Measurements from ENCODE around the gene CTBP1. TPM values are rescaled to one million over a fixed set of nuclear protein-coding genes. Genes with fewer than 3 reads are reported as not detected.

CTBP1 gene
- total RNA-seq, 1 experiment from 2014 or later: 136 TPM

GRCh38 chr4:1240721-1241465 lies 8.0 kb downstream of the CTBP1 start:
- H3K9me3 ChIP-seq (ENCODE audit: control insufficient read depth, low read depth, low read length): no peaks in the 10 kb centered on the region
- H2BK12ac ChIP-seq (ENCODE audit: insufficient read length, low read depth, low read length): no peak overlapping the region
- H3K27me3 ChIP-seq (ENCODE audit: insufficient read depth, low read length): no peaks in the 10 kb centered on the region
- H3K79me1 ChIP-seq (ENCODE audit: insufficient read depth, low read depth, low read length, poor library complexity, severe bottlenecking): peaks cover 8% of the 10 kb centered on the region
- H3K9me3 Mint-ChIP-seq: no peaks in the 10 kb centered on the region
- H3K4me1 Mint-ChIP-seq: peaks cover 2% of the 10 kb centered on the region in 2 experiments; a peak in 2 of 4 replicates
- H3T11ph ChIP-seq (ENCODE audit: low read length): no peak overlapping the region
- TF ChIP-seq CTCF (conservative IDR thresholded peaks at IDR 0.05): no peak
- no peak overlapping the region for H2BK20ac ChIP-seq (ENCODE audit: low read depth, low read length, poor library complexity, severe bottlenecking)
- 0 out of 7 replicates have a peak overlapping the region, but pooled peaks of 1 of the 3 experiments have one; percentile 64 for H3K27ac Mint-ChIP-seq
- H4K20me1 ChIP-seq (ENCODE audit: control insufficient read depth, insufficient read depth, insufficient read length): peaks cover 5% of the 10 kb centered on the region
- no peak overlapping the region for H2BK5ac ChIP-seq (ENCODE audit: insufficient read length, low read length)
- DNase-seq: no peak
- H3K4me1 ChIP-seq (ENCODE audit: insufficient read depth, low read length): no peaks in the 10 kb centered on the region
- no peak overlapping the region for H3K4me2 ChIP-seq (ENCODE audit: insufficient read depth, insufficient read length, low read length)
- peaks cover 16 to 34% (median 31%) of the 10 kb centered on the region in 3 experiments; a peak in 6 of 7 replicates for H3K36me3 Mint-ChIP-seq (ENCODE audit: insufficient read depth in 1 of 3, low read depth in 3 of 3)
- no peak overlapping the region for H3K4ac ChIP-seq (ENCODE audit: low read depth, low read length)
- no peak overlapping the region for H3K56ac ChIP-seq (ENCODE audit: insufficient read length, low read depth, low read length)
- peaks cover 34% of the 10 kb centered on the region; the same call in 1 of the 2 replicates for H3K79me2 ChIP-seq (ENCODE audit: insufficient read depth, low read length)
- no peaks in the 10 kb centered on the region for H3K23me2 ChIP-seq (ENCODE audit: insufficient read length, low read depth, low read length, poor library complexity, severe bottlenecking)
- H4K91ac ChIP-seq (ENCODE audit: insufficient read length, low read depth, low read length): no peak overlapping the region
- no peak overlapping the region for H3K9ac ChIP-seq (ENCODE audit: extremely low read depth, insufficient read length, low read length)
- WGBS (ENCODE audit: extremely low coverage, insufficient read length, low lambda C conversion rate): no CpG with 5 or more reads among the region's 37 CpGs
- H3K27ac ChIP-seq (ENCODE audit: insufficient read length, low read depth, low read length): no peak overlapping the region
- no peak overlapping the region for H3K18ac ChIP-seq (ENCODE audit: insufficient read length, low read depth, low read length)
- no peaks in the 10 kb centered on the region for H3K27me3 Mint-ChIP-seq (ENCODE audit: low read depth)
- H2AFZ ChIP-seq (ENCODE audit: low read length): no peak overlapping the region
- H3K14ac ChIP-seq (ENCODE audit: insufficient read depth, low read length): no peak overlapping the region
- no peak overlapping the region for H4K5ac ChIP-seq (ENCODE audit: insufficient read length, low read depth, low read length)
- H3K23ac ChIP-seq (ENCODE audit: insufficient read length, low read depth, low read length): no peak overlapping the region
- H2BK120ac ChIP-seq (ENCODE audit: low read depth, low read length, poor library complexity, severe bottlenecking): no peak overlapping the region
- no peak overlapping the region for H2BK15ac ChIP-seq (ENCODE audit: low read depth, low read length)
- no peak overlapping the region for H3K4me3 Mint-ChIP-seq
- H2AK5ac ChIP-seq (ENCODE audit: insufficient read length, low read length): no peak overlapping the region
- no peak overlapping the region for H4K8ac ChIP-seq (replicated peaks; ENCODE audit: insufficient read length, low read depth, low read length)

Measured in H9 (cell line).